ENCODE results near the gene IWS1. TPM values are rescaled to one million over a fixed set of nuclear protein-coding genes. Genes with fewer than 3 reads are reported as not detected.
"Not testable (repeated sequence)": the region's sequence is repeated elsewhere in the genome, so short reads cannot be mapped to it uniquely, and the experiment has no call there.

IWS1 gene
- 10 to 100 TPM; 52.1 to 52.5 TPM for total RNA-seq

DNA sequence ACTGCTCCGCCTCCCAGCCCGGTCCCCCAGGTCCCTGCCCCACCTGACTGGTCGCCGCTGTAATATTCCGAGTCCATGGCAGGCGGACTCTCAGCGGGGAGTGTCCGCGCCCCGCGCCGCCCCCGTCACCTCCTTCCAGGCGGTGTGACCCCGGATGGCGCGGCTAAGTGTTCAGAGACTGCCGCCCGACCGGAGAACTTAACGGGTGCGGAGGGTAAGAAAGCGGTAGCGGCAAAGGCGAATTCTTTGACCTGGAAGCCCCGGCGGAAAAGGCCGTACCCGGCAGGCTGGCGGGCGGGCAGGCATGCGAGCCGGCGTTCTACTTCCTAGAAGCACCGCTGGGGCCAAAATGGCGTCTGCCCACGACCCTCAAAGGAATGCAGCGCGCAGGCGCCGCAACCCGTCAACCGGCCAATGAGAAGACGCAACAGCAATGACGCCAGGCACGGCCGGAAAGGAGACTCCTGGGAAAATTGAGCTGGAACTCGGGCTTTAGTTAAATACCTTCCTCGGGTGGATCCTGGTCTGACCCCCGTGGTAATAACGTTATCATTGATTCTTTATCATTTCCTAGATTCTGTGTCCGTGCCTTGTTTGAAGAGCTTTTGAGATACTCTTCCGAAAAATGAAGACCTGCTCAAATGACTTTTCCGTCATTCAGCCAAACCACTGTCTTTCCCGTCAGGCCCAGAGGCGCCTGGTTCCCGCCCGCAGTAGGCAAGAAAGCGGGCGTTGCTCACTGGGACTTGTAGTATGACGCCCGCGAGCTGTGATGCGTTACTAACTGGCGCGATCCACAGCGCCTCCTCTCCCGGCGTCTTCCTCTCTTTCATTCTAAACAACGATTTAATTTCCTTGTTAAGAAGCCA, at the start of gene IWS1:
TSS of gene IWS1 (minus strand) at position 358 of the 869 bp plus-strand sequence. CDS start at position 77, 281 bp downstream.
- peaks cover 27% of the 10 kb centered on the region for H3K4me1 Mint-ChIP-seq (ENCODE audit: low read depth)

DNA sequence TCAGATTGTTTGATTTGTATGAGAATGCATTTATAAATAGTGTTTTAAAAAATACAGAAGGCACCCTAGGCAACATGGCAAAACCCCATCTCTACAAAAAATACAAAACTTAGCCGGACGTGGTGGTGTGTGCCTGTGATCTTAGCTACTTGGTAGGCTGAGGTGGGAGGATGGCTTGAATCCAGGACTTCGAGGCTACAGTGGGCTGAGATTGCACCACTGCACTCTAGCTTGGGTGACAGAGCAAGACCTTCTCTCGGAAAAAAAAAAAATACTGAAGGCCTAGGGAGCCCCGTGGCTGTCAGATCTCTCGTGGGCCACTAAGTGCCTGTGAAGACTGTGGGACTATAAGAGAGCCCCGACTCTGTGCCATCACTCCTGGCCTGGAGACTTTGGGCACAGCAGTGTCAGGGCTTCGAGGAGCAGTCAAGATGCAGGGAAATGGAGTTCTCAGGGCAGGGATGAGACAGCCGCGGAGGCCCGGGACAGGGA, 49.7 kb upstream of the IWS1 start:
- H3K36me3 Mint-ChIP-seq (ENCODE audit: low read depth) = no peaks in the 10 kb centered on the region
- no peak overlapping the region for H3K4me3 Mint-ChIP-seq
- CTCF ChIA-PET = interaction anchor here (0.7 to 0.9 kb wide), 4 partner anchors 12 to 492 kb away, joined by 3 to 4 read pairs (median 4); no protein-coding TSS in a partner anchor
- intact Hi-C loops (cut with micrococcal nuclease) = no loop called here
- H3K4me1 Mint-ChIP-seq (ENCODE audit: low read depth) = peaks cover 15% of the 10 kb centered on the region
- no peaks in the 10 kb centered on the region for H3K27me3 Mint-ChIP-seq (ENCODE audit: low read depth)
- H3K9me3 Mint-ChIP-seq = no peaks in the 10 kb centered on the region
- H3K27ac Mint-ChIP-seq = no peak overlapping the region
- DNase-seq = no peak

More for the DNA sequence above, at the start of gene IWS1:
- CTCF ChIA-PET = interaction anchor here (0.6 to 1.2 kb wide), 2 partner anchors 329 to 359 kb away, joined by 3 to 5 read pairs; no protein-coding TSS in a partner anchor
- Mint-ChIP-seq H3K4me3 (peak within 1 kb of the TSS; percentile 86), H3K9me3 (no peaks in the 10 kb centered on the region), H3K27me3 (ENCODE audit: low read depth) (no peaks in the 10 kb centered on the region), H3K27ac (peak within 1 kb of the TSS; percentile 90), H3K36me3 (ENCODE audit: low read depth) (peaks cover 17% of the 10 kb centered on the region)
- intact Hi-C loops (cut with micrococcal nuclease) = loop anchor here (1.0 to 5.0 kb wide), 14 partner anchors 37 to 868 kb away; partner anchors contain the start of genes BIN1, ERCC3, MAP3K2 and SFT2D3
- DNase-seq = peak; percentile 96

DNA sequence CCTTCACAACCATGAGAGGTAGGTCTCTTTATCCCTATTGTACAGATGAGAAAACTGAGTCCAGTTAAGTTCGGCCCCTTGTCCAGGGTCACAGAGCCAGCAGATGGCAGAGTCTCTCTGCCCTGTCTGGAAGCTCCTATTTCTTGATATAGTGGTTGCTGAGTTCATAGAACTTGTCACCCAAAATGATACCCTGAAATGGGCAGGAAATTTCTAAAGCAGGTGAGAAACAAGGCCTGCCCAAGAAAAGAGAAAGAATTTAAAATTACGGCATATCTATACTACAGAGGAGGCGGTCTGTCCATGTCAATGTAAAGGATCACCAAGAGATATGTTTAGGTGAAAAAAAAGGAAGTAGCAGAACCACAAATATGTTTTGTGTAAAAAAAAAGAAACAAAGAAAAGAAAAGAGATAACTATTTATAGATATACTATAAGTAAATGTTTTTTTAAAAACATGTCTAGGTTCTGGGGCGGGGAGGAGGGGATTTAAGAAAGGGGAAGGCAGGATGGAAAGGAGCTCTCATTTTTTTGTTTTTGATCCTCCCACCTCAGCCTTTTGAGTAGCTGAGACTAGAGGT, 49.0 kb upstream of the IWS1 start:
- Mint-ChIP-seq H3K27me3 (ENCODE audit: low read depth) (no peaks in the 10 kb centered on the region), H3K4me1 (ENCODE audit: low read depth) (peaks cover 15% of the 10 kb centered on the region), H3K9me3 (no peaks in the 10 kb centered on the region), H3K27ac (no peak overlapping the region), H3K4me3 (no peak overlapping the region), H3K36me3 (ENCODE audit: low read depth) (no peaks in the 10 kb centered on the region)
- CTCF ChIA-PET = interaction anchor here (0.6 to 0.9 kb wide), 5 partner anchors 11 to 493 kb away, joined by 3 to 4 read pairs (median 3); no protein-coding TSS in a partner anchor
- intact Hi-C loops (cut with micrococcal nuclease) = no loop called here
- DNase-seq = no peak

DNA sequence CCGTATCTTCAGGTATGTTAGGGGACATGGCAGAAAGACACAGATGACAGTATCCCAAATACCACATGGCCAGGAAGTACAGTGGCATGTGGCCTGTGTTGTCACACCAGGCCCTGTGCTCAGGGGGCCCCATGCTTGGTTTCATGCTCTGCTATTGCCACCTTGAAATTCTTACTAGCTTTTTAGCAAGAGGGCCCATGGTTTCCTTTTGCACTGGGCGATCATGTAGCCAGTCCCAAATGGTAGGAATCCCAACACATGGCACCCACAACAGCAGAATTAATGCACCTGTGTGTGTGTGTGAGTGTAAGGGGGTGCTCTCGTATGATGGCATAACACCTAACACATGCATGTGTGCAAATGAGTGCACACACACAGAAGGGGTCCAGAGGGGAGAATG, 48.4 kb upstream of the IWS1 start:
- Mint-ChIP-seq H3K4me3 (no peak overlapping the region), H3K4me1 (ENCODE audit: low read depth) (peaks cover 15% of the 10 kb centered on the region)

DNA sequence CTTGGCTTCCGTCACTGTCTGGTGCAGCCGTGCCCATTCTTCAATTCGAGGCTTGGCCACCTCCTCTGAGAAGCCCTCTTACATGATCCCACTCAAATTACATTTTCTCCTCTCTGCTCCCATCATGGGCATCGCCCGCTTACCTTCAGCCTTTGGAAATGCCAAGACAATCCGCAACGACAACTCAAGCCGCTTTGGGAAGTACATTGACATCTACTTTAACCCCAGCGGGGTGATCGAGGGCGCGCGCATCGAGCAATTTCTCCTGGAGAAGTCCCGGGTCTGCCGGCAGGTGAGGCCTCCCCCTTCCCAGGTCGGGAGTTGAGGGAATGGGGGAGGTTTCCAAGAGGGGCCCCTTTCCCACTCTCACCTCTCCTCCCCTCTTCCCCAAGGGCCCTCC, 47.5 kb upstream of the IWS1 start:
- Mint-ChIP-seq H3K27ac (no peak overlapping the region), H3K9me3 (no peaks in the 10 kb centered on the region), H3K4me3 (no peak overlapping the region), H3K4me1 (ENCODE audit: low read depth) (peaks cover 15% of the 10 kb centered on the region), H3K36me3 (ENCODE audit: low read depth) (no peaks in the 10 kb centered on the region), H3K27me3 (ENCODE audit: low read depth) (no peaks in the 10 kb centered on the region)
- no peak for DNase-seq
- intact Hi-C loops (cut with micrococcal nuclease) = no loop called here
- CTCF ChIA-PET = no interaction called here

More for the DNA sequence above, 48.4 kb upstream of the IWS1 start:
- H3K27me3 Mint-ChIP-seq (ENCODE audit: low read depth) = no peaks in the 10 kb centered on the region
- CTCF ChIA-PET = interaction anchor here (0.6 kb wide), 1 partner anchor 30 kb away, joined by 5 read pairs; no protein-coding TSS in a partner anchor
- intact Hi-C loops (cut with micrococcal nuclease) = no loop called here
- no peak for DNase-seq
- H3K36me3 Mint-ChIP-seq (ENCODE audit: low read depth) = no peaks in the 10 kb centered on the region
- H3K27ac Mint-ChIP-seq = no peak overlapping the region
- no peaks in the 10 kb centered on the region for H3K9me3 Mint-ChIP-seq

DNA sequence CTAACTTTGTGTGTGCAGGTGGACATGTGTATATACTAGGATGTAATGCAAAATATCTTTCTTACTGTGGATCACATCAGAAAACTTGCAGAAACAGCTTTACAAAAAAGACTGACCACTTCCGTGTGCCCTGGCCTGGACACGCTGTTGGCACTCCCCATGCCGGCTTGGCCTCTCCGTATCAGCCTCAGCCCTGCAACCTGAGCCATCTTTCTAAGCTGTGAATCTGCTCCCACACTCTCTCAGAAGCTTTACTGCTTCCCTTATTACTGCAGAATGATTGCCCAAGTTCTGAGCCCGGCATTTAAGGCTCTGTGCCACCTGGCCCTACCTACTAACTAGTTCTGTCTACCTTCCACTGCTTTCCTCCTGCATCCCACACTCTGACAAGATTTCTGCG, 47.0 kb upstream of the IWS1 start:
- intact Hi-C loops (cut with micrococcal nuclease) = no loop called here
- DNase-seq = no peak
- CTCF ChIA-PET = no interaction called here
- Mint-ChIP-seq H3K4me1 (ENCODE audit: low read depth) (peaks cover 15% of the 10 kb centered on the region), H3K27me3 (ENCODE audit: low read depth) (no peaks in the 10 kb centered on the region), H3K27ac (no peak overlapping the region), H3K9me3 (no peaks in the 10 kb centered on the region), H3K4me3 (no peak overlapping the region), H3K36me3 (ENCODE audit: low read depth) (no peaks in the 10 kb centered on the region)

DNA sequence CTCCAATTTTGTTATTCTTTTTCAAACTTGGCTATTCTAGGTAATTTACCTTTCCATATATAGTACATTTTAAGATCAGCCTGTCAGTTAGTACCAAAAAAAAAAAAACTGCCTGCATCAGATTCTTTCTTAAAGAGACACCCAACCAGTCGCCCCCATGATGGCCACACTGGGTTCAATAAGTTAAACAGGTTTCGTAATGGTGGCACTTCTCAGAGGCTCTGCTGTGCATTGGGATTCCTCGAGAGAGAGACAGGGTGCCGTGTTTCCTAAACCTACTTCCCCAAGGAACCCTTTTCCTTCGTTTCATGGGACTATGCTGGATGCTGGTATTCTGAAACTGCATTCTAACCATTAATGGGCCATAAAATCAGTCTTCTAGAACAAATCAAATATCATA, 46.6 kb upstream of the IWS1 start:
- Mint-ChIP-seq H3K4me3 (no peak overlapping the region), H3K36me3 (ENCODE audit: low read depth) (no peaks in the 10 kb centered on the region), H3K27me3 (ENCODE audit: low read depth) (no peaks in the 10 kb centered on the region), H3K27ac (no peak overlapping the region), H3K4me1 (ENCODE audit: low read depth) (peaks cover 15% of the 10 kb centered on the region), H3K9me3 (no peaks in the 10 kb centered on the region)
- no peak for DNase-seq
- intact Hi-C loops (cut with micrococcal nuclease) = no loop called here
- CTCF ChIA-PET = no interaction called here

DNA sequence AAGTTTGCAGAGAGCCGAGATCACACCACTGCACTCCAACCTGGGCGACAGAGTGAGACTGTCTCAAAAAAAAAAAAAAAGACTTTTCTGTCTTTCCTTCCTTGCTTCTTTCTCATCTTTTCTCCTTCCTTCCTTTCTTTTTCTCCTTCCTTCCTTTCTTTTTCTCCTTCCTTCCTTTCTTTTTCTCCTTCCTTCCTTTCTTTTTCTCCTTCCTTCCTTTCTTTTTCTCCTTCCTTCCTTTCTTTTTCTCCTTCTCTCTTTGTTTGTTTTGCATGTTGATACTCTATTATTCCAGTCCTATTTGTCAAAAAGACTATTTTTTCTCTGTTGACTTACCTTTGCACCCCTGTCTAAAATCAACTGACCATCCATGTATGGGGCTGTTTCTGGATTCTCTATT, 46.1 kb upstream of the IWS1 start:
- H3K27me3 Mint-ChIP-seq (ENCODE audit: low read depth); intact Hi-C loops (cut with micrococcal nuclease); H3K4me3 Mint-ChIP-seq; H3K27ac Mint-ChIP-seq; H3K9me3 Mint-ChIP-seq; CTCF ChIA-PET; H3K36me3 Mint-ChIP-seq (ENCODE audit: low read depth); DNase-seq: not testable (repeated sequence)
- peaks cover 15% of the 10 kb centered on the region for H3K4me1 Mint-ChIP-seq (ENCODE audit: low read depth)

DNA sequence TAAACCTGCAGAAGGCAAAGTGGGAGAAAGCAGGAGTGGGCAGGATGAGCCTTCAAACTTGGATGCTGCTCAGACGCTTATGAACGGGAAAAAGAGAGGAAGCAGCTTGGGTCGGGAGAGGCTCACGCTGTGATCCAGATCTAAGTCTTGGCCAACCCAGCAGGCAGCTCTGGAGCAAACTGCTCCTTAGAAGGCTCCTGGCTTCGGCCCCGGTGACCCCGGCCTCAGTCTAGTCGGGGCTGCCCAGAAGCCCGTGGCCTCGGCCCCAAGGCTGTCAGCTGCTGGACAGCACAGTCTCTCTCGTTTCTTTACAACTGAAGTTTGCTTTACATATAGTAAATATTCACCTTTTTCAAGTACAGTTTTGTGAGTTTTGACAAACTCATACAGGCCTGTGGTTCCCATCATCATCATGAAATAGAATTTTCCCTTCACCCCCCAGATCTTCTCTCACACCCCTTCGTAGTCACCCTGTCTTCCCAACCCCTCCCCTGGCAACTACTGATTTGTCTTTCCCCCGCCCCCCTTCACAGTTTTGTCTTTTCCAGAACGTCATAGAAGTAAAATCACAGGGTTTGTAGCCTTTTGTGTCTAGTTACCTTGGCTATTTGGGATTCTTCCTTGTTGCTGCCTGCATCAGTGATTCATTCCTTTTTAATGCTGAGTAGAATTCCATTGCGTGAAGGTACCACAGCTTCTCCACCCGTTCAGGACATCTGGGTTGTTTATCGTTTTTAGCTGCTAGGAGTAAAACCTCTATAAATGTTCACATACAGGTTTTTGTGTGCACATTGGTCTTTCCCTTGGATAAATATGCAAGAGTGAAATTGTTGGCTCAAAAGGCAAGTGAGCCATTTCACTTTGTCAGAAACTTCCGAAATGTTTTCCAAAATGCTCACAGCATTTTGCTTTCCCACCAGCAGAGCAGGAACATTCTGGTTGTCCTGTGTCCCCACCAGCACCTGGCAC, 44.3 kb upstream of the IWS1 start:
- Mint-ChIP-seq H3K9me3 (no peaks in the 10 kb centered on the region), H3K4me1 (ENCODE audit: low read depth) (peaks cover 6% of the 10 kb centered on the region), H3K27me3 (ENCODE audit: low read depth) (no peaks in the 10 kb centered on the region), H3K27ac (no peak overlapping the region), H3K4me3 (no peak overlapping the region), H3K36me3 (ENCODE audit: low read depth) (no peaks in the 10 kb centered on the region)
- DNase-seq = no peak
- CTCF ChIA-PET = no interaction called here
- intact Hi-C loops (cut with micrococcal nuclease) = no loop called here

DNA sequence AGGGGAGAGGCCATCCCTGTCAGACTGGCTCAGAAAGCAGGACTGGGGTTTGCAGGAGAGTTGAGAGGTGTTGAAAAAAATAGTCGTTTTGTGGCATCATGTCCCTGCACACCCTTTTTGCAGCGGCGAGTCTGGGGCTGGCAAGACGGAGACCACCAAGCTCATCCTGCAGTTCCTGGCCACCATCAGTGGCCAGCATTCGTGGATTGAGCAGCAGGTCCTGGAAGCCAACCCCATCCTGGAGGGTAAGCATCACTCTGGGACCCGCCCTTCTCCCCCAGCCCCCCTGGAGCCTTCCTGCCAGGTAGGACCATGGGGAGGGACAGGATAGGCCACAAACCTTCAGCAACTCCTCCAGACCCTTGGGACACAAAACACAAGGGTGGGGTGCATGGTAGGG, 43.4 kb upstream of the IWS1 start:
- intact Hi-C loops (cut with micrococcal nuclease) = no loop called here
- no peak overlapping the region for H3K4me3 Mint-ChIP-seq
- DNase-seq = no peak
- H3K27me3 Mint-ChIP-seq (ENCODE audit: low read depth) = no peaks in the 10 kb centered on the region
- H3K4me1 Mint-ChIP-seq (ENCODE audit: low read depth) = no peaks in the 10 kb centered on the region
- no peak overlapping the region for H3K27ac Mint-ChIP-seq
- H3K9me3 Mint-ChIP-seq = no peaks in the 10 kb centered on the region
- CTCF ChIA-PET = interaction anchor here (2.5 kb wide), 1 partner anchor 21 kb away, joined by 9 read pairs; no protein-coding TSS in a partner anchor
- no peaks in the 10 kb centered on the region for H3K36me3 Mint-ChIP-seq (ENCODE audit: low read depth)

DNA sequence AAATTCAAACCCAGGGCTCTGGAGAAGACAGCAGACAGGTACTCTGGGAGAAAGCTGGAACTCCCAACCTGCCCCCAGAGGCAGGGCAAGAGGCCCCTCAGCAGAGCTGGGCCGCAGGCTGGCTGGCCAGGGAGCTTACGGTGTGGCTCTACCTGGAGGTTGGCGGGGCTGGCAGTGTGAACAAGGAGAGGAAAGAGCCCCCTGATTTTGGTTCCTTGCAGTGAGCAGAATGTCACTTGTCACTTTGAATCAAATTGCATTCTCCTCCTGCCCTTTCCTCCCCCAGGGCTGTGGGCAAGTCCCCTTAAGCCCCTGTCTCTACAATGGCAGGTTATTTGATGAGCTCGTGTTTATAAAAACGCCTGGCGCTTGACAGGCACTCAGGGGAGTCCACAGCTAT, 41.8 kb upstream of the IWS1 start:
- no peak for DNase-seq
- Mint-ChIP-seq H3K27ac (no peak overlapping the region), H3K27me3 (ENCODE audit: low read depth) (no peaks in the 10 kb centered on the region), H3K4me1 (ENCODE audit: low read depth) (peaks cover 9% of the 10 kb centered on the region), H3K4me3 (no peak overlapping the region), H3K36me3 (ENCODE audit: low read depth) (no peaks in the 10 kb centered on the region), H3K9me3 (no peaks in the 10 kb centered on the region)
- CTCF ChIA-PET = interaction anchor here (1.2 to 2.5 kb wide), 2 partner anchors 11 to 23 kb away, joined by 6 to 9 read pairs; no protein-coding TSS in a partner anchor
- intact Hi-C loops (cut with micrococcal nuclease) = no loop called here

All from activated naive CD4-positive, alpha-beta T cell treated with anti-CD3 and anti-CD28 coated beads for 36 hours (primary cell).